ENCODE results near the gene RAB1A.

RAB1A gene

DNA sequence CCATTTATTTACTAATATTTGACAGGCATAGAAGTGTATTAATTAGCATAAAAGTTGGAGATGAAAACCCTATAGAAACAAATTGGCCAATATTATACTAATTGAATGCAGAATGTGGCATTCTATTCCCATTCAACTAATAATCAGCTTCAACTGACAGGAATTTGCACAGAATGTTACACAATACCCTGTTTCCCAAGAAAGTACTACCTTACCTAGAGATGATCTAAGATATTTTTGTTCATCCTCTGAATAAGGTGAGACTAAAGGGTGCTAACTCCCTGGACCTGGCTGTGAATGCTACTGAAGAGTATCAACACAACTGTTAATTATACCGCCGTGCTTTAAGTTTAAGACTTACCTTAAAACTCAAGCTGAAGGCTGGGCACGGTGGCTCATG is 44.8 kb downstream of the RAB1A start:
- no peak for DNase-seq

DNA sequence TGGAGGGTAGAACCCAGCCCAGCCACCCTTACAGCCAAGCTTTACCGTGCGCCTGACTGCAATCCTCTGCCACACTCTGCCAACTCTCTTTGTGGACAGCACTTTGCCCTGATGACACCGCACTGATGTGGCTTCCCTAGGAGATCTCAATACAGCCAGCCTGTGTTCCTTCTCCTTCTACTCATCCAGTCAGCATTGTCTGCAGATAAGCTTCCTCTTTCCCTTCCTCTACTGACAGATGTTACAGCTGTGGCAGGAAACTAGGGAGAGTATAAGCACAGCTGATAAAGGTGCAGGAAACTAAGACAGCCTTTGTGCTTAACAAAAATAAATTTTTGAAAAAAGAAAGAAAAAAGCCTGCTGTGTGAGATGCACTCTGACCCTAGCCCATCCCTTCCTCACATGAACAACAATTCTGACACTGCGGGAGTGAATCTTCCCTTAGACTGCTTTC is 48.6 kb downstream of the RAB1A start:
- DNase-seq: no peak

DNA sequence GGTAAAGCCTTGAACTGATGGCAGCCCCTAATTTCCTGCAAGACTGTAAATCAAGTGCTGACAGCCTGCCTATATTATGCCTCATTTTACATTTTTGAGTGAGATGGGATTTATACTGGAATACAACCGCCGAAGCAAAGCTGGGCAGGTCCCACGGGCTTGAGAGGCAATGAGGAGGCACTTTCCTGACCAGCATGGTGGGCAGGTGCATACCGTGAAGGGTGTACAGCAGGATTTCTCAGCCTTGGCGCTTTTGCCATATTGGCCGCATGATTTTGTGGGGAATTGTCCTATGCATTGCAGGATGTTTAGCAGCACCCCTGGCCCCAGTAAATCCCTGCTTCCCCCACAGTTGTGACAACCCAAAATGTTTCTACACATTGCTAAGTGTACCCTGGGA is 50.9 kb downstream of the RAB1A start:
- no peak for DNase-seq

GRCh38 chr2:65077898-65078297 is 52.0 kb downstream of the RAB1A start:
- DNase-seq: no peak

GRCh38 chr2:65076345-65076710 is 53.6 kb downstream of the RAB1A start:
- no peak for DNase-seq

GRCh38 chr2:65075605-65076344 is 54.1 kb downstream of the RAB1A start:
- no peak for DNase-seq

DNA sequence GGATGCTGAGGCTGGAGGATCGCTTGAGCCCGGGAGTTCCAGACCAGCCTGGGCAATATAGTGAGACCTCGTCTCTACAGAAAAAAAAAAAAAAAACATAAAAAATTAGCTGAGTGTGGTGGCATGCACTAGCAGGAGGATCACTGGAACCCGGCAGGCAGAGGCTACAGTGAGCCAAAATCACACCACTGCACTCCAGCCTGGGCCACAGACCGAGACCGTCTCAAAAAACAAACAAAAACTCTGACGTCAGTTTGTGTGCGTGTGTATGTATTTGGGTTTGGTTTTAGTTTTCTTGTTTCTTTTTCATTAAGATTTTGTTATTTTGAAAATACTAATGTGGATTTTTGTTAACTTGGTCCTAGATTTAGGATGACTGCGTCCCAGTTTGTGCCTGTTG is 54.7 kb downstream of the RAB1A start:
- no peak for DNase-seq

GRCh38 chr2:65073879-65074565 is 55.9 kb downstream of the RAB1A start:
- DNase-seq: no peak

GRCh38 chr2:65072181-65072970 is 57.5 kb downstream of the RAB1A start:
- no peak for DNase-seq

- DNase-seq: no peak
Observed at GRCh38 chr2:65071499-65072180, 58.3 kb downstream of the RAB1A start.

DNA sequence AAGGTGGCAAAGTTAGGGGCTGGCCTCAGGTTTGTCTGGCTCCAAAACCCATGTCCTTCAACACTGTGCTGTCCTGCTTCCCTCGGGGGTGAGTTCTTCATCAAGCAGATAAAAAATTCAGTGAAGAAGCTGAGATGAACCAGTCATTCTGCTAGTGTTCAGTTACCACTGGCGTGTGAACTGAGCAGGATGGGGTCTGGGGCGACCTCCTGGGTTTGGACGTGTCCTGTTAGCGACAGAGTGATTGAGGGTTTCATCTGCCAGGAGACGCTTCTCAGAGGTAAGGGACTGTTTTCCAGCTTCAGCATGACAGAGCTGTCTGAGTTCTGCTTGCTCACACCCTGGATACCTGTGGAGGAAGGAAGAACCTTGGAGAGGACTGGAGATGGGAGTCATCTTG is 59.0 kb downstream of the RAB1A start:
- DNase-seq: no peak

- DNase-seq: no peak
Observed at GRCh38 chr2:65070172-65070830, 59.6 kb downstream of the RAB1A start.

DNA sequence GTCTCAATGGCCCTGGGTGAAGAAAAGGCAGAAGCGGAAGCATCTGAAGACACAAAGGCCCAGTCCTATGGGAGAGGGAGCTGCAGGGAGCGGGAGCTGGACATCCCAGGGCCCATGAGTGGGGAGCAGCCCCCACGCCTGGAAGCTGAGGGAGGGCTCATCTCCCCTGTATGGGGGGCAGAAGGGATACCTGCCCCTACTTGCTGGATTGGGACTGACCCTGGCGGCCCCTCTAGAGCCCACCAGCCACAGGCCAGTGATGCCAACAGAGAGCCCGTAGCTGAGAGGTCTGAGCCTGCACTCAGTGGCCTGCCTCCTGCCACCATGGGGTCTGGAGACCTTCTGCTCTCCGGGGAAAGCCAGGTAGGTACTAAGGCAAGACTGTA is 60.5 kb downstream of the RAB1A start:
- DNase-seq: no peak

- no peak for DNase-seq
Observed at GRCh38 chr2:65067806-65068553, 61.9 kb downstream of the RAB1A start.

- DNase-seq: peak; percentile 26
Observed at GRCh38 chr2:65064728-65065552, 65.0 kb downstream of the RAB1A start.

GRCh38 chr2:65062843-65063825 is 66.8 kb downstream of the RAB1A start:
- DNase-seq: no peak

DNA sequence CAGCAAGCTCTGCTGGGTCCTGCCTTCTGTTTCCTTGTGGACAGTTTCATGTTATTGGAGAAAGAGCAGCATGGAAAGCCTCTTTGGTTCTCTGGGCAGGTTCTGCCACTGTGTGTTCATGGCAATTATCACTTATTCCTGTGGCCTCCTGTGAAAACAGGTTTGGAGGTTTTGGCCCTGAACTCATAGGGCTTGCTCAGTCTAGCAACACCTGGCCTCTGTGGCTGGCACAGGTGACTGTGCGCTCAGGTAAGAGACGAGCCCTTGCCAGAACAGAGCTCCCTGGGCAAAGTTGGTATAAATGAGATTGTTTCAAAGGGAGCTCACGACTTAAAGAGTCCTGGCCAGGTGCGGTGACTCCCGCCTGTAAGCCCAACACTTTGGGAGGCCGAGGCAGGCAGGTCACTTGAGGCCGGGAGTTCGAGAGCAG is 68.0 kb downstream of the RAB1A start:
- no peak for DNase-seq

DNA sequence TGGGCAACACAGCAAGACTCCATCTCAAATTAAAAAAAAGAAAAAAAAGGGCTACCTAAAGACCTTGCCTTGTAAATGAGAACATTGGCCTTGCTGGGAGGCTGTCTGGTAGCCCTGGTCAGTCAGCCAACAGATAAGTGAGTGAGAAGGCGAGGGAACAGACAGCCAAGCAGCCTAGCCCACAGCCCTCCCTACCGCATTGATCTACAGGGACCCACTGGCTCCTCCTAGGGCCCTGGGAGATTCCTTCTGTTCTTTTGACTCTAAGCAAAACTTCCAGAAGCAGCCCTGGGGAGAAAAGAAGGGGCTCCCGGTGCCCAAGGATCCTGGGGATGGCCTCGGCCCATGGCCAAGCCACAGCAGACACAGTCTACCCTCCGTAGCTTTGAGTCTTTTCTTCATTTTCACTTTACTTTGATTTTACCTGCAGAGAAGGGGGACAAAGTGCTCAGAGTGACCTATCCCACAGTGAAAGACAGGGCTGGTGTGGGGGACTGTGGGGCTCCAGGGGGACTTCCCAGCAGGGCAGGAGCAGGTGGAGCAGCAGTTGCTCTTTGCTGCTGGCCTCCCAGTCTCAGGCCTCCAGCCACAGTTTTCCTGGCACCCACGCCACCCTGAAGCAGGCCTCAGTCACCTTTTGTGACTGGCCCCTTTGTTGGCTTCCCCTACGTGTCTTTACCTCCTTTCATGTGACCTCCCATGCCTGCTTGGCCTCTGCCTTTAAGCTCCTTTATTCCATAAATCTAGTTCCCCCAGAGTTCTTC is 68.6 kb downstream of the RAB1A start:
- no peak for DNase-seq

GRCh38 chr2:65059071-65059470 is 70.8 kb downstream of the RAB1A start:
- no peak for DNase-seq

All from NCI-H2107 (cell line).